Activated T-cell treated with anti-CD3 and anti-CD28 coated beads, Interleukin-2, amount 50 U/mL, for 24 hours (primary cell): ENCODE measurements around the gene CETN1.

Experiments
- DNase-seq: peaks from one replicate; pipeline ENCODE4 v3.0.0-alpha.2; 2020
- H3K27ac Mint-ChIP-seq: 2 replicates; pipeline ENCODE4 v1.8.0; 2020; ENCODE audit warnings: mild to moderate bottlenecking, mixed read lengths
- H3K27me3 Mint-ChIP-seq: 2 replicates; pipeline ENCODE4 v1.8.0; 2020; ENCODE audit warnings: mixed read lengths
- H3K36me3 Mint-ChIP-seq: 2 replicates; pipeline ENCODE4 v1.8.0; 2020; ENCODE audit warnings: low read depth, mixed read lengths
- H3K4me1 Mint-ChIP-seq: 2 replicates; pipeline ENCODE4 v1.8.0; 2020; ENCODE audit warnings: low read depth, mixed read lengths
- H3K4me3 Mint-ChIP-seq: 2 replicates; pipeline ENCODE4 v1.8.0; 2020; ENCODE audit warnings: mild to moderate bottlenecking, moderate library complexity, mixed read lengths
- H3K9me3 Mint-ChIP-seq: 2 replicates; pipeline ENCODE4 v1.8.0; 2020; ENCODE audit warnings: mixed read lengths

The CETN1 gene

GRCh38 chr18:600107-600506, 19.9 kb downstream of the CETN1 start:
- no peak for DNase-seq
- H3K36me3 Mint-ChIP-seq, result no peaks in the 10 kb centered on the region
- no peak overlapping the region for H3K27ac Mint-ChIP-seq
- peaks cover 57% of the 10 kb centered on the region for H3K27me3 Mint-ChIP-seq
- H3K4me1 Mint-ChIP-seq, result peaks cover 5% of the 10 kb centered on the region
- no peak overlapping the region for H3K4me3 Mint-ChIP-seq
- no peaks in the 10 kb centered on the region for H3K9me3 Mint-ChIP-seq

- Mint-ChIP-seq H3K36me3 (no peaks in the 10 kb centered on the region), H3K4me1 (no peaks in the 10 kb centered on the region), H3K4me3 (no peak overlapping the region), H3K27ac (no peak overlapping the region), H3K27me3 (peaks cover 29% of the 10 kb centered on the region), H3K9me3 (no peaks in the 10 kb centered on the region)
- no peak for DNase-seq
These were observed 24.6 kb downstream of the CETN1 start for GRCh38 chr18:604771-605170.

GRCh38 chr18:607930-608329, 27.8 kb downstream of the CETN1 start:
- H3K9me3 Mint-ChIP-seq, result no peaks in the 10 kb centered on the region
- no peak overlapping the region for H3K4me3 Mint-ChIP-seq
- H3K27me3 Mint-ChIP-seq, result peaks cover 13% of the 10 kb centered on the region
- no peaks in the 10 kb centered on the region for H3K4me1 Mint-ChIP-seq
- H3K27ac Mint-ChIP-seq, result no peak overlapping the region
- no peak for DNase-seq
- H3K36me3 Mint-ChIP-seq, result no peaks in the 10 kb centered on the region

- no peaks in the 10 kb centered on the region for H3K36me3 Mint-ChIP-seq
- peaks cover 8% of the 10 kb centered on the region for H3K27me3 Mint-ChIP-seq
- H3K4me3 Mint-ChIP-seq, result no peak overlapping the region
- DNase-seq, result no peak
- no peak overlapping the region for H3K27ac Mint-ChIP-seq
- H3K4me1 Mint-ChIP-seq, result no peaks in the 10 kb centered on the region
- no peaks in the 10 kb centered on the region for H3K9me3 Mint-ChIP-seq
These were observed 30.2 kb downstream of the CETN1 start for GRCh38 chr18:610214-610928.

GRCh38 chr18:612156-612555, 32.0 kb downstream of the CETN1 start:
- no peak for DNase-seq
- Mint-ChIP-seq H3K36me3 (no peaks in the 10 kb centered on the region), H3K9me3 (no peaks in the 10 kb centered on the region), H3K27me3 (no peaks in the 10 kb centered on the region), H3K27ac (no peak overlapping the region), H3K4me1 (no peaks in the 10 kb centered on the region), H3K4me3 (no peak overlapping the region)

- DNase-seq, result no peak
- H3K36me3 Mint-ChIP-seq, result no peaks in the 10 kb centered on the region
- no peaks in the 10 kb centered on the region for H3K4me1 Mint-ChIP-seq
- no peaks in the 10 kb centered on the region for H3K9me3 Mint-ChIP-seq
- H3K27ac Mint-ChIP-seq, result no peak overlapping the region
- H3K27me3 Mint-ChIP-seq, result peaks cover 4% of the 10 kb centered on the region
- no peak overlapping the region for H3K4me3 Mint-ChIP-seq
These were observed 34.0 kb downstream of the CETN1 start for GRCh38 chr18:614193-614592.

- no peak overlapping the region for H3K4me3 Mint-ChIP-seq
- H3K4me1 Mint-ChIP-seq, result no peaks in the 10 kb centered on the region
- H3K36me3 Mint-ChIP-seq, result no peaks in the 10 kb centered on the region
- no peak overlapping the region for H3K27ac Mint-ChIP-seq
- no peaks in the 10 kb centered on the region for H3K9me3 Mint-ChIP-seq
- DNase-seq, result no peak
- H3K27me3 Mint-ChIP-seq, result peaks cover 4% of the 10 kb centered on the region
These were observed 34.9 kb downstream of the CETN1 start for GRCh38 chr18:615092-615521.

GRCh38 chr18:615773-616172, 35.6 kb downstream of the CETN1 start:
- Mint-ChIP-seq H3K27me3 (peaks cover 4% of the 10 kb centered on the region), H3K27ac (no peak overlapping the region), H3K4me1 (no peaks in the 10 kb centered on the region), H3K9me3 (no peaks in the 10 kb centered on the region), H3K4me3 (no peak overlapping the region), H3K36me3 (no peaks in the 10 kb centered on the region)
- no peak for DNase-seq

GRCh38 chr18:616380-616995, 36.3 kb downstream of the CETN1 start:
- no peaks in the 10 kb centered on the region for H3K36me3 Mint-ChIP-seq
- H3K4me1 Mint-ChIP-seq, result no peaks in the 10 kb centered on the region
- no peak overlapping the region for H3K4me3 Mint-ChIP-seq
- H3K27me3 Mint-ChIP-seq, result peaks cover 4% of the 10 kb centered on the region
- no peak overlapping the region for H3K27ac Mint-ChIP-seq
- no peak for DNase-seq
- no peaks in the 10 kb centered on the region for H3K9me3 Mint-ChIP-seq

GRCh38 chr18:617970-618504, 37.9 kb downstream of the CETN1 start:
- Mint-ChIP-seq H3K36me3 (no peaks in the 10 kb centered on the region), H3K4me3 (no peak overlapping the region), H3K9me3 (no peaks in the 10 kb centered on the region), H3K27me3 (peaks cover 10% of the 10 kb centered on the region), H3K4me1 (no peaks in the 10 kb centered on the region), H3K27ac (no peak overlapping the region)
- no peak for DNase-seq

- Mint-ChIP-seq H3K27me3 (peaks cover 10% of the 10 kb centered on the region), H3K36me3 (no peaks in the 10 kb centered on the region), H3K4me3 (no peak overlapping the region), H3K27ac (no peak overlapping the region), H3K4me1 (no peaks in the 10 kb centered on the region), H3K9me3 (no peaks in the 10 kb centered on the region)
- no peak for DNase-seq
These were observed 38.4 kb downstream of the CETN1 start for GRCh38 chr18:618618-619017.

- Mint-ChIP-seq H3K27ac (no peak overlapping the region), H3K27me3 (peaks cover 19% of the 10 kb centered on the region), H3K36me3 (no peaks in the 10 kb centered on the region), H3K9me3 (no peaks in the 10 kb centered on the region), H3K4me1 (no peaks in the 10 kb centered on the region), H3K4me3 (no peak overlapping the region)
- DNase-seq, result no peak
These were observed 41.3 kb downstream of the CETN1 start for GRCh38 chr18:621291-622043.

GRCh38 chr18:622289-622688, 42.1 kb downstream of the CETN1 start:
- Mint-ChIP-seq H3K9me3 (no peaks in the 10 kb centered on the region), H3K36me3 (no peaks in the 10 kb centered on the region), H3K4me3 (no peak overlapping the region), H3K27ac (no peak overlapping the region), H3K4me1 (no peaks in the 10 kb centered on the region), H3K27me3 (peaks cover 22% of the 10 kb centered on the region)
- DNase-seq, result no peak

- Mint-ChIP-seq H3K4me3 (no peak overlapping the region), H3K27ac (no peak overlapping the region), H3K4me1 (no peaks in the 10 kb centered on the region), H3K9me3 (no peaks in the 10 kb centered on the region), H3K27me3 (peaks cover 20% of the 10 kb centered on the region), H3K36me3 (no peaks in the 10 kb centered on the region)
- peak; percentile 64 for DNase-seq
These were observed 43.8 kb downstream of the CETN1 start for GRCh38 chr18:623761-624620.
